Stimulated activated naive B cell treated with anti-CD40 and anti-IgM and Interleukin-4, amounts not matched to agents 10 μg/mL and 1 μg/mL and 100 μg/mL, for 72 hours (primary cell): Measurements from ENCODE around the gene IFT74.
A peak's percentile ranks its signal among the peaks of the same experiment; 100 is the strongest.
"Not testable (repeated sequence)": the region's sequence is repeated elsewhere in the genome, so short reads cannot be mapped to it uniquely, and the experiment has no call there.

Experiments used
- ATAC-seq, 2 donors: fragments of 150-1000 bp; cut with Tn5 transposase; replicated peaks; 2 replicates each; pipeline ENCODE4 v1.10.0; 2021; ENCODE audit warnings: moderate library complexity in 1 of 2
- DNase-seq: peaks from one replicate; pipeline ENCODE4 v3.0.0; 2021
- H3K27ac Mint-ChIP-seq: one replicate; pipeline ENCODE4 v1.8.0; 2022; ENCODE audit warnings: mild to moderate bottlenecking, mixed read lengths
- H3K27me3 Mint-ChIP-seq, 2 donors: one replicate each; pipeline ENCODE4 v1.8.0; 2022; ENCODE audit warnings: mixed read lengths in 2 of 2
- H3K36me3 Mint-ChIP-seq, 2 donors: one replicate each; pipeline ENCODE4 v1.8.0; 2022; ENCODE audit warnings: mixed read lengths in 2 of 2, mild to moderate bottlenecking in 1 of 2
- H3K4me1 Mint-ChIP-seq, 2 donors: one replicate each; pipeline ENCODE4 v1.8.0; 2022; ENCODE audit warnings: mixed read lengths in 2 of 2, mild to moderate bottlenecking in 1 of 2
- H3K4me3 Mint-ChIP-seq, 2 donors: one replicate each; pipeline ENCODE4 v1.8.0; 2022; ENCODE audit warnings: mild to moderate bottlenecking in 2 of 2, mixed read lengths in 2 of 2, moderate library complexity in 1 of 2
- H3K9me3 Mint-ChIP-seq, 2 donors: one replicate each; pipeline ENCODE4 v1.8.0; 2022; ENCODE audit warnings: mixed read lengths in 2 of 2, mild to moderate bottlenecking in 1 of 2

The IFT74 gene

GRCh38 chr9:27073841-27074728 is 117.9 kb downstream of the IFT74 start:
- Mint-ChIP-seq H3K27me3 (no peaks in the 10 kb centered on the region), H3K27ac (no peak overlapping the region), H3K4me3 (no peak overlapping the region), H3K36me3 (peaks cover 9 to 12% of the 10 kb centered on the region in 2 donors), H3K9me3 (peaks cover 0 to under 1% of the 10 kb centered on the region in 2 donors), H3K4me1 (no peaks in the 10 kb centered on the region)
- ATAC-seq (peak in 1 of 2 donors; percentile 16), DNase-seq (no peak)

- Mint-ChIP-seq H3K9me3 (no peaks in the 10 kb centered on the region), H3K36me3 (peaks cover 4 to 5% of the 10 kb centered on the region in 2 donors), H3K4me1 (no peaks in the 10 kb centered on the region), H3K27ac (peak overlapping the region; percentile 15), H3K4me3 (no peak overlapping the region), H3K27me3 (no peaks in the 10 kb centered on the region)
- ATAC-seq = no peak
- no peak for DNase-seq
Observed at GRCh38 chr9:27078685-27079084, 122.5 kb downstream of the IFT74 start.

DNA sequence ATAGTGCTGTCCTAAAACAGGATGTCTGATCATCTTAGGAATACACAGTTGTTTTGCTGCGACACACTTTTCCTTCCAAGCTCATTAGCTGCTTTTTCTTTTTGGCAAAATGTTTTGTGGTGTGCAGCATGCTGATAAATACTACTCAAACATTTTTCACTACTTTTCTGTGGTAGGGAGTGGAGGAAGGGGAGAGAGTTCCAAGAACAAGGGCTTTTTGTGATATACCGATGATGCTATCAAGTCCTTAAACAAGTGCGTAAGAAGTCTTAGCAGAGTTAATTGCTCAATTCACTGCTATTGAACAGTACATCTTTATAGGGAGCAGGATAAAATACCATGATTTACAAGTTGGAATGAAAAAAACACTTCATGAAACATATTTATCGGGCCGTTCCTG is 129.2 kb downstream of the IFT74 start:
- ATAC-seq (no peak), DNase-seq (no peak)
- no peaks in the 10 kb centered on the region for H3K27me3 Mint-ChIP-seq
- no peaks in the 10 kb centered on the region for H3K36me3 Mint-ChIP-seq
- H3K4me1 Mint-ChIP-seq = no peaks in the 10 kb centered on the region
- no peak overlapping the region for H3K4me3 Mint-ChIP-seq
- H3K9me3 Mint-ChIP-seq = no peaks in the 10 kb centered on the region
- H3K27ac Mint-ChIP-seq = no peak overlapping the region

DNA sequence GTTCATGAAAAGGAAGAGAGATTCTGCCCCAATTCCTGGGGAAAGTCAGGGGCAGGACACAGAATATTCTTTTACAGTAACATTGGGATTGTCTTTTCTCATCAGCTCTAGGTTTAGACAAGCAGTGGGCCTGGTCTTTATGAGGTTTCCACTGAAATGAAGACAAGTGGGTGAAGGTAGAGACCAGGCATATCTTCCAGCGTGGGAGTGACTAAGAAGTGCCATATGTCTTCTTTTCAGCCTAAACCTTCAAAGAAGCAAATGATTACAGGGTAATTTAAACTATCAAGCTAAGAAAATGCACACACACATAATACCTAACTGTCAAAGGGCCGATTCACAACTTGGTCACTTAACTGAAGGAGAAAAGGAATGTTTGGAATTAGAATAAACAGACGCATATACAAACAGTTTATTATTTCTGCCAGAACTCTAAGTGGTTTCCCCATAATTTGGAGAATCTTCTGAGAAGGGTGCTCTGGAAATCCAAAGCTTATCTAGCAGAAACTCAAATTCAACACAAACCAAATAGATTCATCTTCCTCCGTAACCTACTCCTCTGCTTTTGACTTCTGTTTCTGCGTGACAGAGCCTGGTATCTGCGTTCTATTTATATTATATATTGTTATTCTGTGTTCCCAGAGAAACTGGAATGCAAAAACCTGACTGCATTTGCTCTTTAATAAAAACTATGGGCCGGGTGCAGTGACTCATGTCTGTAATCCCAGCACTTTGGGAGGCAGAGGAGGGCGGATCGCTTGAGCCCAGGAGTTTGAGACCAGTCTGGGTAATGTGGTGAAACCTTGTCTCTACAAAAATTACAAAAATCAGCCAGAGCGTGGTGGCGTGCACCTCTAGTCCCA is 130.8 kb downstream of the IFT74 start:
- no peaks in the 10 kb centered on the region for H3K36me3 Mint-ChIP-seq
- H3K4me1 Mint-ChIP-seq = no peaks in the 10 kb centered on the region
- H3K27ac Mint-ChIP-seq = no peak overlapping the region
- no peaks in the 10 kb centered on the region for H3K9me3 Mint-ChIP-seq
- no peaks in the 10 kb centered on the region for H3K27me3 Mint-ChIP-seq
- DNase-seq (no peak), ATAC-seq (no peak)
- no peak overlapping the region for H3K4me3 Mint-ChIP-seq

DNA sequence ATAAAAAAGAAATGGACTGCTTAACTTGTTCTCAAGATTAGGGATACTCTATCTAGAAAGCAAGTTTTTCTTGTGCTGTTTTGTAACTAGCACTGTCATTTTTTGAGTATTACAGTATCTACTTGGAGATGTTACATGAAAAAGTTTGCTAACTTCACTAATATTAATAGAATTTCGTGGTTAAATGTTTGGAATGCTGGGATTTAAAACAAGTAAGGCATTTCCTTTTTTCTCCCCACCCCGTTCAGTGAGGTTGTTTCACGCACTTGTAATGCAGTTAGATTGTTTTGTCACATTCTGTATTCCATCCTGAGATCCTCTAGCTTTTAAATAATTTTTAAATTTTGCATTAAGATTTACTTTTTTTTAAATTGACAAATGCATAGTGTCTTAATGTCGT is 132.8 kb downstream of the IFT74 start:
- ATAC-seq (no peak), DNase-seq (no peak)
- no peaks in the 10 kb centered on the region for H3K9me3 Mint-ChIP-seq
- H3K4me1 Mint-ChIP-seq = peaks cover 0 to 5% of the 10 kb centered on the region in 2 donors
- H3K27me3 Mint-ChIP-seq = peaks cover 0 to 7% of the 10 kb centered on the region in 2 donors
- H3K4me3 Mint-ChIP-seq = no peak overlapping the region
- H3K27ac Mint-ChIP-seq = no peak overlapping the region
- H3K36me3 Mint-ChIP-seq = no peaks in the 10 kb centered on the region

DNA sequence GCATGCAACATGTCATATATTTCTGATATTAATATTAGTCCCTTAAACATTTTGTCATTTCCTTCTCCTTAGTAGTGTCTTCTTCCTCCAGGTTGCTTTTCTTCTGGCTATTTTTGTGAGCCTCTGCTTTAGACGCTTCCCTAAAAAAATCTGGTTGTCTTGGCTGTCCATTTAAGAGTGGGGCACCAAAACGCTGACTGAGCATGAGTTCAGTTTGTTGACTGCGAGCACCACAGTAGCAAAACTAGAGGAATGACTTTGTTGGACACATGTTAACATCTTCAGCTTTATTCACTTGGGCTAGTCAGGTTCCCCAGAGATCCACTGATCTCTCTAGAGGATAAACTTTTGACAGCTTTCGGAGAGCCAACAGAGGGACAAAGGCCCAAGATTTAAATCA is 133.5 kb downstream of the IFT74 start:
- Mint-ChIP-seq H3K4me3 (no peak overlapping the region), H3K27ac (no peak overlapping the region), H3K4me1 (peaks cover 0 to 5% of the 10 kb centered on the region in 2 donors), H3K36me3 (no peaks in the 10 kb centered on the region), H3K9me3 (no peaks in the 10 kb centered on the region), H3K27me3 (peaks cover 4 to 7% of the 10 kb centered on the region in 2 donors)
- no peak for ATAC-seq
- DNase-seq = no peak

DNA sequence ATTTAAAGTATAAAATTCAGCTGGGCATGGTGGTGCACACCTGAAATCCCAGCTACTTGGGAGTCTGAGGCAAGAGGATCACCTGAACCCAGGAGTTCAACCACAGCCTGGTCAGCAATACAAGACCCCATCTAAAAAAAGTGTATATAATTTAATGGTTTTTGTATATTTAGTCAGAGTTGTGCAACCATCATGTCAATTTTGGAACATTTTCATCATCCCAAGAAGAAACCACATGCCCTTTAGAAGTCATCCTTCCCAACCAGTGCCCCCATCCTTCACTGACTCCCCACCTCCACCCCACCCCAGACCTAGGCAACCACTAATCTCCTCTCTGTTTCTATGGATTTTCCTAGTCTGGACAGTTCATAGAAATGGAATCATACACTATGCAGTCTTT is 134.0 kb downstream of the IFT74 start:
- DNase-seq = no peak
- H3K27ac Mint-ChIP-seq = no peak overlapping the region
- no peaks in the 10 kb centered on the region for H3K36me3 Mint-ChIP-seq
- peaks cover 0 to 5% of the 10 kb centered on the region in 2 donors for H3K4me1 Mint-ChIP-seq
- H3K27me3 Mint-ChIP-seq = peaks cover 5 to 7% of the 10 kb centered on the region in 2 donors
- no peak for ATAC-seq
- no peaks in the 10 kb centered on the region for H3K9me3 Mint-ChIP-seq
- H3K4me3 Mint-ChIP-seq = no peak overlapping the region

- H3K27me3 Mint-ChIP-seq = peaks cover 5 to 7% of the 10 kb centered on the region in 2 donors
- H3K36me3 Mint-ChIP-seq = no peaks in the 10 kb centered on the region
- no peaks in the 10 kb centered on the region for H3K9me3 Mint-ChIP-seq
- no peak overlapping the region for H3K27ac Mint-ChIP-seq
- ATAC-seq (no peak), DNase-seq (no peak)
- peaks cover 0 to 5% of the 10 kb centered on the region in 2 donors for H3K4me1 Mint-ChIP-seq
- H3K4me3 Mint-ChIP-seq = no peak overlapping the region
Observed at GRCh38 chr9:27090711-27091110, 134.5 kb downstream of the IFT74 start.

DNA sequence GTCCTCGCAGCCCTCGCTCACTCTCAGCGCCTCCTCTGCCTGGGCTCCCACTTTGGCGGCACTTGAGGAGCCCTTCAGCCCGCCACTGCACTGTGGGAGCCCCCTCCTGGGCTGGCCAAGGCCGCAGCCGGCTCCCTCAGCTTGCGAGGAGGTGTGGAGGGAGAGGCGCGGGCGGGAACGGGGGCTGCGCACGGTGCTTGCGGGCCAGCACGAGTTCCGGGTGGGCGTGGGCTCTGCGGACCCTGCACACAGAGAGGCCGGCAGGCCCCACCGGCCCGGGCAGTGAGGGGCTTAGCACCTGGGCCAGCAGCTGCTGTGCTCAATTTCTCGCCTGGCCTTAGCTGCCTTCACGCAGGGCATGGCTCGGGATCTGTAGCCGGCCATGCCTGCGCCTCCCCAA is 136.3 kb downstream of the IFT74 start:
- not testable (repeated sequence) for H3K27ac Mint-ChIP-seq, H3K9me3 Mint-ChIP-seq, ATAC-seq, H3K4me3 Mint-ChIP-seq, H3K36me3 Mint-ChIP-seq, H3K27me3 Mint-ChIP-seq, DNase-seq, H3K4me1 Mint-ChIP-seq

- not testable (repeated sequence) for H3K9me3 Mint-ChIP-seq, H3K27ac Mint-ChIP-seq, ATAC-seq, H3K4me1 Mint-ChIP-seq, H3K4me3 Mint-ChIP-seq, H3K36me3 Mint-ChIP-seq, H3K27me3 Mint-ChIP-seq, DNase-seq
Observed at GRCh38 chr9:27093384-27094067, 137.3 kb downstream of the IFT74 start.

DNA sequence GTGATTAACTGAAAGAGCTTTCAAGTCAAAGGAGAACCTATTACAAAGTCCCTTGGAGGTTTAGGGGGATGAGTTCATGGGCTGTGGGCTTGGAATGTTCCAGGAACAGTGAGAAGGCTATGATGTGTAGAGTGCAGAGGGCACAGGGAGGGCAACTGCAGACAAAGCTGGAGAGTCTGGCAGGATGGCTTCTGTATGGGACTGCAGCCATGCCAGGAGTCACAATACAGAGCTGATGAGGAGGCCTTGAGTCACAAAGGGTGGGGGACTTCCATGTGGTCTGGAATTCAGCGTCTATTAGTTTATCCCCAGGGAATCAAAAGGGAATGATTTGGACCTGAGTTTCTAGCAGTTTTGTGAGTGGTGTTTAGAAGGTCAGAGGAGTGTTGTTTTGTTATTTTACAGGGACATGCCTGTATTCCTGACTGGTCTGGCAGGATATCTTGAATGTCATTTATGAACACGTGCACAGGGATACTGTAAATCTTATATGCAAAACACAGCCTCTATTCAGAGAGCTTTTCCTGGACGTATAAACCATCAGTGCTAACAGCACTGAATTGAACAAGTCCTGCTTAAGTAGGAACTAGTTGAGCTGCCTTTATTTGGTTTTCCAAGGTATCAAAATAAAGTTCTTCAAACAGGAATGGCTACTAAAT is 138.6 kb downstream of the IFT74 start:
- DNase-seq (no peak), ATAC-seq (no peak)
- no peaks in the 10 kb centered on the region for H3K36me3 Mint-ChIP-seq
- no peaks in the 10 kb centered on the region for H3K9me3 Mint-ChIP-seq
- H3K27me3 Mint-ChIP-seq = peaks cover 5 to 7% of the 10 kb centered on the region in 2 donors
- peaks cover 0 to 5% of the 10 kb centered on the region in 2 donors for H3K4me1 Mint-ChIP-seq
- H3K4me3 Mint-ChIP-seq = no peak overlapping the region
- no peak overlapping the region for H3K27ac Mint-ChIP-seq

DNA sequence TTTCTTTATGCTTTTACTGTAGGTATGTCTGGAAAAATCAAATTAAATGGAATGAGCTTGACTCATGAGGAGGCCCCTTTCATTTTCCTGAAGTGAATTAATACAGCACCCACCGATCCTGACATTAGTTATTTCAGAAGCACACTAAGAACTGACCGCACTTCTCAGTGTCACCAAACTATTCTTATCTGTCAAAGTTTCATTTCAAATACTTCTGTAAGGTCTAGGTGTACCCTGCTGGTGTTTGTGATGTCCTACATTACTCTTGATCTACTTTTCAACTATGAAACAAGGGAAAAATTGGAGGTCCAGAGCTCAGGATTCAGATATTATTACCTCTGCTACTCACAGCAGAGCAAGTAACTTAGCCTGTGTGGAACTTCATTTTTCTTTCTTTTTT is 151.0 kb downstream of the IFT74 start:
- Mint-ChIP-seq H3K4me1 (no peaks in the 10 kb centered on the region), H3K4me3 (no peak overlapping the region), H3K27ac (no peak overlapping the region), H3K36me3 (no peaks in the 10 kb centered on the region), H3K9me3 (peaks cover 0 to 5% of the 10 kb centered on the region in 2 donors), H3K27me3 (no peaks in the 10 kb centered on the region)
- DNase-seq (no peak), ATAC-seq (no peak)

GRCh38 chr9:27108981-27109541 is 152.8 kb downstream of the IFT74 start, which contains the start of gene TEK:
TSS of gene TEK (plus strand) at chr9:27109225. CDS start at chr9:27109591, 366 bp downstream.
- DNase-seq (no peak), ATAC-seq (no peak)
- H3K4me1 Mint-ChIP-seq = no peaks in the 10 kb centered on the region
- peaks cover 0 to 2% of the 10 kb centered on the region in 2 donors for H3K9me3 Mint-ChIP-seq
- no peaks in the 10 kb centered on the region for H3K27me3 Mint-ChIP-seq
- no peak within 1 kb of the TSS for H3K27ac Mint-ChIP-seq
- H3K36me3 Mint-ChIP-seq = no peaks in the 10 kb centered on the region
- H3K4me3 Mint-ChIP-seq = no peak within 1 kb of the TSS
